ENCODE results near the gene TREML2.

Gene TREML2

GRCh38 chr6:41177287-41177686 is 23.7 kb downstream of the TREML2 start:
- no peak for DNase-seq (ENCODE audit: low spot score)

DNA sequence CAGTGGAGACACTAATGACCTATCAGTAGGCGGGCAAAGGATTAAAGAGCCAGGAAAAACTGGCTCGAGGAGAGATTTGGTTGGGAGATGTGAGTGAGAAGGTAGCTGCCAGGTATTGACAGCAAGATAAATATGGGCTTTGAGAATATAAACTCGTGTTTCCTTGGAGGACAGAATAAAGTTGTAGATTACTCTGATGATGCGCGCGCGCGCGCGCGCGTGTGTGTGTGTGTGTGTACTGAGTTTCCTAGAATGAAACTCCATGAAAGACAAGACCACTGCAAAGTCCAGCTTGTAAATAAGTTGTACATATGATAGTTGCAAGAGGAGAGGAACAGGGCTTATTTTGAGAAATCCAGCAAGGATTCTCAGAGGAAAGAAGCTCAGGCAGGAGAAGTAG is 24.8 kb downstream of the TREML2 start:
- DNase-seq (ENCODE audit: low spot score), result no peak

DNA sequence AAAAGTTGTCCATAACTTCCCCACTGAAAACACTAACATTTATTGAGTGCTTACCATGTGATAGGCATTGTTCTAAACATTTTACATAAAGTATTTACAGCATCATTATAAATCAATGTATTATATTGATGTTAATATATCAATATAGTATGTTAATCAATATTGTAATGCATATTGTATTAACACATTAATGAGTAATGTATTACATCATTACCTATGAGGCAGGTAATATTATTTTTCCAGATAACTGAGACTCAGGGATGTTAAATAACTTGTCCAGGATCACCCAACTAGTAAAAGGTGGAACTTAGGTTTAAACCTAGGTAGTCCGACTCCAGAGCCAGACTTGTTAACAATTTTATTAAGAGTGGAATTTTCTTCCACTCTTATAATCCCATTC is 25.9 kb downstream of the TREML2 start:
- no peak for DNase-seq (ENCODE audit: low spot score)

DNA sequence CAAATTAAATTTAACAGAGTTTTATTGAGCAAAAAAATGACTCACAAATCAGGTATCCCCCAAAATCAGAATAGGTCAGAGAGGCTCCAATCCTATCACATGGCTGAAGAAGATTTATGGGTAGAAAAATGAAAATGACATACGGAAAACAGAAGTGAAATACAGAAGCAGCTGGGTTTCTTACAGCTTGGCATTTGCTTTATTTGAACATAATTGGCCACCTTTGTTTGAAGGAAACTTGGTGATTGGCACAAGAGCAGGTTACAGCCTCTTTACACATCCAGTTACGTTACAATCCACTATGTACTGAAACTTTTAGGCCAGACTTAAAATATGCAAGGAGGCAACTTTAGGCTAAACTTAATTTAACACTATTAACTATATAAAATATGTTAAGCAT is 26.3 kb downstream of the TREML2 start:
- DNase-seq (ENCODE audit: low spot score), result no peak

- no peak for DNase-seq (ENCODE audit: low spot score)
Measured at GRCh38 chr6:41171908-41172307, 29.0 kb downstream of the TREML2 start.

- DNase-seq (ENCODE audit: low spot score), result no peak
Measured at GRCh38 chr6:41170547-41171160, 30.3 kb downstream of the TREML2 start.

DNA sequence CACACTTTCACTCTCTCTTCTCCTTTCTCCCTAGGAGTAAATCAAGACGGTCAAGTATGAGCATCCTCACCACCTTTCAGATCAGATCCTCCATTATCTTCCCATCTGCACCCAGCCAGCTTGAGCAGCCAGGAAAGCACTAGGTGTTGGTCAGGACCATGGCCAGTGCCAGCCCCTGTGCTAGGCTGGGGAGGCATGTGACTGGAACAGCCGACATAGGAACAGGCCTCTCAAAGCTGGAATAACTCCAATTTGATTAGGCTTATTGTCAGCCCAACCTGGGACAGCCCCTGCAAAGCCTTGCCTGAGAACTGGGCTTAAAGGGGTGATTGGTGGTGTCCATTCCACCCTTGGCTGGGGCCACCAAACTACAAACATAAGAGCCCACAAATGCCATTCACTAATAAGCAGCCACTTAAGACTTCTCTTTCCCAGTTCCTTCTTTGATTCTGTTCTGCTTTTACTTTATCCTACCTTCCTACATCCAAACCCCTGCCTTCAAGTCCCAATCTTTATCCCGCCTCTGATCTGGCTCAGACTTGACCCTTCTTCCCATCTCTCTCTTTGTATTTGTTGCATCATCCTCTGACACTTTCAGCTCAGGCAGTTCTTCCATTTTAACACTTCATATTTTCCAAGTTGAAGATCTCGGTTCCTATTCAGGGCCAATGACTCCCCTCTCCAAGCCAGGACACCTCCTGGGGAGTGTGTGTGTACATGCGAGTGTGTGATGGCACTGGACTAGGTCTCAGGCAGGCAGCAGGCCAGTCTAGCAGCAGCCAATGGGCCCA is 33.6 kb downstream of the TREML2 start:
- DNase-seq (ENCODE audit: low spot score), result no peak

- DNase-seq (ENCODE audit: low spot score), result no peak
Measured at GRCh38 chr6:41164551-41165120, 36.3 kb downstream of the TREML2 start.

- no peak for DNase-seq (ENCODE audit: low spot score)
Measured at GRCh38 chr6:41163419-41163717, 37.6 kb downstream of the TREML2 start.

DNA sequence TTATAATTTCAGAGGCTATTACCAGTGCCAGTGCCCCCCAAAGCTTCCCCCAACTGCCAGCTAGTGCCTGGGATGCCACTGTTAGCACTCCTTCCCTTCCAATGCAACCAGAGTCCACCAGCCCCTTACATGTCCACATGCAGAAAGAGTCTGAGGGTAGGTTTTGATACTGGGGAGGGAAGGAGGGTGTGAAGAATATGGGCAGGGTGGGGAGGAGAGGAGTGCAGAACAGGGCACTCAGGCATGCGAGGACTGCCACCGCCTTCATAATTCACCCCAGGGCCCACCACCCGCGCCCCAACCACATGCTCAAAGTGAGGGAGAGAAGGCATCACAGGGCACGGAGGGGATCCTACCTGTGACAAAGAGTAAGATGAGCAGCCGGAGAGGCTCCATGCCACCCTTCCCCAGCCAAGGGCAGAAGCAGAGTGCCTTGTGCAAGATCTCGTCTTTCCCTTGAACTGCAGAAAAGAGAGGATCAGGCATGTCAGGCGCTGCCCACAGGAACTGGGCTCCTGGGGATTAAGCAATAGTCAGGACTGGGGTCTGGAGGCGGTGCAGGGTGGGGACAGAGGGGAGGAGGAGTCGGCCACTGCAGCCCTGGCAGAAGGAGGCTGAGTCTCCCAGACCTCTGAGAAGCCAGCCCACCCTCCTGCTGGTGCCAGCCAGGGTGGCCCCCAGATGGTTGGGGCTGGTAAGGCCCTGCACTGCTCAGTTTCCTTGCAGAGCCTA is 38.1 kb downstream of the TREML2 start, which contains the start of gene TREM2:
TREM2 (minus strand) TSS at position 430 of the 732 bp plus-strand sequence; CDS start at position 396, 34 bp downstream.
- DNase-seq (ENCODE audit: low spot score), result no peak

DNA sequence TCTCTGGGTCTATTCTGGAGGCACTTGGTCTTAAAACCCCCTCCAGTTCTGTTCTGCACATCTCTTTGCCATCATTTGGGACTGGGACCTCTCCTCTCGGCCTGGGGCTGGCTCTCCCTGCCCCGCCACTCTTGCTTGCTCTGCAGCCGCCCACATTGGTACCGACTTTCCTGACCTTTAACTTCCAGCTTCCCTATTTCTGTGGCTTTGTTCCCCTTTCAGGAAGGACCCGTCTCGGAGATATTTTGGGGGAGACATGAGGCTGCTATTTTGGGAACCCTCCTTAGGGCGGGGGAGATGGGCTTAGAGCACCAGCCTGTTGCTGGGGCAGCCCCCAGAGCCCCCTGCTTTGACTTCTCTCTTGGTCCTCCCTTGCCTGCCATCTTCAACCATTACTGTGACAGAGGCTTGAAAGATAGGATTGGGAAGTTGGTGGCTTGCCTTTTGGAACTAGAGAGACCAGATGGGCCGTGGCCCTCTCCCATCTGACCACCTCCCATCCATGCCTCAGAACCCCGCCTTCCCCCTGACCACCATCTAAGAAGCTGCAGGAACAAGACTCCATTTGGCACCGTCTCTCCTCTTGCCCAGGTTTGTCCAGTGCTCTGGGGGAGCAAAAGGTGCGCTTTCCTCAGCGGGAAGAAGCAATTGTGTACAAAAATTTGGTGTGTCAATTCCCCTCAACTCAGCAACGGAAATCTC is 38.9 kb downstream of the TREML2 start:
- DNase-seq (ENCODE audit: low spot score), result no peak

GRCh38 chr6:41161380-41161779 is 39.6 kb downstream of the TREML2 start:
- DNase-seq (ENCODE audit: low spot score), result no peak

DNA sequence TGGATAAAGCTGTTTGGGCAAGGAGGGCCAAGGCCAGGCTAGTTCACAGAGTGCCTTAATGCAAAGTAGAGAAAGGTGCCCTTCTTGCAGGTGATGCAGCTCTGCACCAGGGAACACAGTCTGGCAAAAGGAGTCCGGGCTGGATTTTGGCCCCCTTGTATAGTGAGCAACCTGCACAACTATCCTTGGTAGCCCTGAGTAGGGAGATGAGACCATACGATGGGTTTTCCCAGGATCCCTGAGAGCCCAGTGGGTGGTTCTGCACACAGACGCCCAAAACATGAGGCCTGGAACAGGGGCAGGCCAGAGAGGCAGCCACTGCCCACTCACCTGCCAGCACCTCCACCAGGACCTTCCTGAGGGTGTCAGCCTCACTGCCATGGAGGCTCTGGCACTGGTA is 40.0 kb downstream of the TREML2 start:
- no peak for DNase-seq (ENCODE audit: low spot score)

- DNase-seq (ENCODE audit: low spot score), result no peak
Measured at GRCh38 chr6:41159415-41160082, 41.4 kb downstream of the TREML2 start.

GRCh38 chr6:41157323-41157722 is 43.6 kb downstream of the TREML2 start:
- DNase-seq (ENCODE audit: low spot score), result no peak

DNA sequence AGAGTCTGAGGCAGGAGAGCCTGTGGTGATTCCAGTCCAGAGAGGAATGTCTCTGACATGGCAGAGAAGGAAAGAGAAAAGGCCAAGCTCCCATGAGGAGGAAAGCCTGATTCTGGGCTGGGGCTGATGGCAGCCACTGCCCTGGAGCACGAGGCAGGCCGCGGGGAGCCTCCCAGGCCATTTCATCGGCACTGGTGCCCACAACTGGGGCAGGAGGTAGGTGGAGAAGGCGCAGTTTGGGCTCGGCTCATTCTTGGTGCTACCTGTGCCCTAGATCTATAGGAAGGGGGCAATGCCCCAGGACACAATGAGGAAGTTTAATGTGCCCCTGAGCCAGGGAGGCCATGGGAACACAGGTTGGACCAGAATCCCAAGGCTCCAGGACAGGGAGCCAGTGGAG is 44.2 kb downstream of the TREML2 start:
- DNase-seq (ENCODE audit: low spot score), result no peak

- no peak for DNase-seq (ENCODE audit: low spot score)
Measured at GRCh38 chr6:41156001-41156400, 44.9 kb downstream of the TREML2 start.

DNA sequence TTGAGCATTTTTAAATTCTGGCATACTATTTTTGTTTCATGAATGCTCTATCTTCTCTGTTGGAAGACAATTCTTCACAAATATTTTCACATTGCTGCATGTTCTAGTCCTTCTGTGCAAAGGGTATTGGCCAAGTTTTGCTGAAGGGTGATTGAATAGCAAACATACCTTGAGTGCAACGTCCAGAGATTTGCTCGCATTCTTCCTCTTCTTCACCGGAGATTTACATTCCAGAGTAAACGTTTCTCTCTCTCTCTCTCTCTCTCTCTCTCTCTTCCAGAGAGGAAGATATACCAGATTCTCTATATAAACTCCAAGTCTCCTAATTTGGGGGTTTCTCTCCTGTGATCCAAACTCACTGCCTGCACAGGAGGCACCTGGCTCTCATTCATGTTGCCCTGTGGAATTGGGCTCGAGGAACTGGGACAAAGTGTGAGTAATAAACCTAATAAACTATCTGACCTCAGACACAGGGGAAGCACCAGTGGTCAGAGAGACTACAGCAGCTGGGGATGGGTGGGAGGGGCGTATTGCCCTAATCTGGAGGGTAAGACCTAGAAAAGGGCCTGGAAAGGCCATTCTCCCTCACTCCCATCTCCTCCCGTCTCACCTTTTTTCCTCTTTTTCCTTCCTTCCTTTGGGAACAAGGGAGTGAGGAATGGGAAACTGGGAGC is 45.7 kb downstream of the TREML2 start:
- DNase-seq (ENCODE audit: low spot score), result no peak

DNA sequence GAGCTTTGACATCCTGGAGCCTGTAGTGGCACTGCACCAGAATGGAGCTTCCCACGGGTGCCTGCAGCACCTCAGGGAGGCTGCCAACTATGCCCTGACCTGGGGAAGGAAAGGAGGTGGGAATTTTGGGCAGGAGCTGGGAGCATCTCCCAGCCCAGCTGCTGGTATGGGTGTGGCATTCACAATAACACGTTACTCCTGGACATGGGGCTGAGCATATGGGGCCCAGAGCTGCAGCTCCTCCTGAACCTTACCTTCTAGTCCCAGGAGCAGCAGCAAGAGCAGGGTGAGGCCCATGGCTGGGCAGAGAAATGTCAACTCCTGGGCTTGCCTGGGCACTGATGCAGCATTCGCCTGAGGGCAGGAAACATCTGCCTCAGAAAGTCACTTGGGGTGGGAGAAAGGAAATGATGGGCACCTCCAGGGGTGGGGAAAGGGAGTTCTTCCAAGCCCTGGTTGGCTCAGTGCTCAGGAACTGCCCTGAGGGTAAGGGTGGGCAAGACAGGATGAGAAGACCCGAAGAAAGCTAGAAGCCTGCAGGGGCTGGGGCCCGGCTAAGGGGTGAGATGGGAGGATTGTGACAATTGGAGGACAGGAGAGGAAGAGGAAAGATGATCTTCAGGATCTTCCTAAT is 46.8 kb downstream of the TREML2 start, which contains the start of gene TREML1:
TREML1 (minus strand) TSS at position 356 of the 634 bp plus-strand sequence; CDS start at position 297, 59 bp downstream.
- no peak for DNase-seq (ENCODE audit: low spot score)

GRCh38 chr6:41153451-41153850 is 47.5 kb downstream of the TREML2 start:
- DNase-seq (ENCODE audit: low spot score), result no peak
